Right lobe of liver (tissue), 6 donors: ENCODE results near the gene LDB2. TPM values are rescaled to one million over a fixed set of nuclear protein-coding genes. Genes with fewer than 3 reads are reported as not detected.

Experiments used
- ATAC-seq, 4 donors: fragments of 200-7000 bp; cut with Tn5 transposase; one replicate each; pipeline ENCODE4 v1.9.1; 2020; ENCODE audit warnings: mild to moderate bottlenecking in 4 of 4, moderate library complexity in 4 of 4
- DNase-seq, 3 donors: peaks; one replicate each; pipeline ENCODE4 v3.0.0-alpha.2; 2020
- H3K27ac ChIP-seq, 3 donors: fragments of 200-600 bp; one replicate each; pipeline ENCODE4 v1.8.0; 2022
- H3K27me3 ChIP-seq, 2 donors: fragments of 200-600 bp; one replicate each; pipeline ENCODE4 v1.8.0; 2022
- H3K36me3 ChIP-seq, 4 donors: fragments of 200-600 bp; sonication (generic) in 1 of 4; one replicate each; pipeline versions ENCODE4 v1.5.1 to v1.8.0; 2017 to 2022; ENCODE audit warnings: control low read depth in 1 of 4
- H3K4me1 ChIP-seq, 4 donors: fragments of 200-600 bp; sonication (generic) in 1 of 4; one replicate each; pipeline versions ENCODE4 v1.5.1 to v1.8.0; 2017 to 2022; ENCODE audit warnings: control low read depth in 1 of 4
- H3K4me3 ChIP-seq, 3 donors: fragments of 200-600 bp; one replicate each; pipeline ENCODE4 v1.8.0; 2022
- H3K9me3 ChIP-seq, 4 donors: fragments of 200-600 bp; sonication (generic) in 1 of 4; one replicate each; pipeline versions ENCODE4 v1.5.1 to v1.8.0; 2017 to 2022; ENCODE audit warnings: control low read depth in 1 of 4
- POLR2A ChIP-seq: fragments of 450-650 bp; IDR thresholded peaks from one replicate; pipeline ENCODE4 v1.6.1; 2017; ENCODE audit warnings: antibody characterized with exemption, mild to moderate bottlenecking
- WGBS: methylation state at CpG from one replicate; pipeline ENCODE4 v1.1.6; 2018; ENCODE audit warnings: low coverage, low lambda C conversion rate; ENCODE audit not compliant: insufficient coverage; ENCODE audit errors: missing lambda C conversion rate; 5-methylcytosine and 5-hydroxymethylcytosine counted together
- intact Hi-C, 2 donors: fragments of 100-400 bp; cut with DNase I; formaldehyde crosslinking; loops; one replicate each; pipeline versions ENCODE4 v1.11.2 to v1.14.1; 2022
- total RNA-seq, 6 experiments: library from RNA; depleted of rRNA in 2 of 6; stranded (reverse); fragments of >200 nt in 2 of 6; fragmentation: NEBNext Ultra II Directional in 3 of 6; extraction: Animal tissue kit (Norgen Biotek cat#: 25700) in 3 of 6; gene quantifications; one replicate each; pipeline versions ENCODE4 v1.1.0 to v1.2.4, GENCODE V29; 2016 to 2023
- TF ChIP-seq, protein P1 (sequence below), 4 donors: fragments of 200-600 bp in 3 of 4; fragments of 450-650 bp in 1 of 4; IDR thresholded peaks; one replicate each; pipeline versions ENCODE4 v1.5.1 to v1.8.0; 2016 to 2022; ENCODE audit warnings: antibody characterized with exemption in 4 of 4, mild to moderate bottlenecking in 2 of 4
- donor health status: DM: no; HTN: yes; CAD: no.
- donor health status: DM: no; HTN: no; CAD: no.
- donor health status: DM: no; HTN: no; CAD: no.
- donor health status: DM: no; HTN: yes; CAD: no.
- donor health status: DM: no; HTN: yes; CAD: no.

Gene LDB2
- total RNA-seq, 6 experiments from 2014 or later = 11.4 to 26.6 (median 17.3) TPM

DNA sequence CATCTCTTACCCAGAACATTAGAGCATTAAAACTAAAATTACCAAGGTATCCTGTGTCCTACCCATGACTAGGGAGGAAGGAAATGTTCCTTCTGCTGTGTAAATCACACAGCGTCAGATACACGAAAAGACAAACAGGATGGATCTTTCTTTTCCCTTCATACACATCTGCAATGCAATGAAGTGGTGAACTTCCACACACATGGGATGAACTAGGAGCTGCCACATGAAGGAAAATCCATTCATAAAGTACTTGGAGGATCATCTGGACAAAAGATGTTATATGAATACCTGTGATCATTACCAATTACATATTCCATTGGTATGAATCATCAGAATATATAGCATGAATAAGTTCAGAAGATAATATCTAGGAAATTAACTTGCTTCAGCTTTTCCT lies 46.2 kb downstream of the LDB2 start:
- intact Hi-C loops = no loop called here
- DNase-seq (no peak), ATAC-seq (peak in 2 of 4 donors; percentile 24 to 26)
- WGBS = 52% methylated on average over 2 of the region's 2 CpGs
- Histone ChIP-seq H3K9me3 (no peaks in the 10 kb centered on the region), H3K27me3 (no peaks in the 10 kb centered on the region), H3K4me3 (no peak overlapping the region), H3K36me3 (no peaks in the 10 kb centered on the region), H3K27ac (no peak overlapping the region), H3K4me1 (no peaks in the 10 kb centered on the region)
- TF ChIP-seq, protein P1, sequence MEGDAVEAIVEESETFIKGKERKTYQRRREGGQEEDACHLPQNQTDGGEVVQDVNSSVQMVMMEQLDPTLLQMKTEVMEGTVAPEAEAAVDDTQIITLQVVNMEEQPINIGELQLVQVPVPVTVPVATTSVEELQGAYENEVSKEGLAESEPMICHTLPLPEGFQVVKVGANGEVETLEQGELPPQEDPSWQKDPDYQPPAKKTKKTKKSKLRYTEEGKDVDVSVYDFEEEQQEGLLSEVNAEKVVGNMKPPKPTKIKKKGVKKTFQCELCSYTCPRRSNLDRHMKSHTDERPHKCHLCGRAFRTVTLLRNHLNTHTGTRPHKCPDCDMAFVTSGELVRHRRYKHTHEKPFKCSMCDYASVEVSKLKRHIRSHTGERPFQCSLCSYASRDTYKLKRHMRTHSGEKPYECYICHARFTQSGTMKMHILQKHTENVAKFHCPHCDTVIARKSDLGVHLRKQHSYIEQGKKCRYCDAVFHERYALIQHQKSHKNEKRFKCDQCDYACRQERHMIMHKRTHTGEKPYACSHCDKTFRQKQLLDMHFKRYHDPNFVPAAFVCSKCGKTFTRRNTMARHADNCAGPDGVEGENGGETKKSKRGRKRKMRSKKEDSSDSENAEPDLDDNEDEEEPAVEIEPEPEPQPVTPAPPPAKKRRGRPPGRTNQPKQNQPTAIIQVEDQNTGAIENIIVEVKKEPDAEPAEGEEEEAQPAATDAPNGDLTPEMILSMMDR (IDR thresholded peaks at IDR 0.05) = no peak
- no peak for TF ChIP-seq POLR2A

DNA sequence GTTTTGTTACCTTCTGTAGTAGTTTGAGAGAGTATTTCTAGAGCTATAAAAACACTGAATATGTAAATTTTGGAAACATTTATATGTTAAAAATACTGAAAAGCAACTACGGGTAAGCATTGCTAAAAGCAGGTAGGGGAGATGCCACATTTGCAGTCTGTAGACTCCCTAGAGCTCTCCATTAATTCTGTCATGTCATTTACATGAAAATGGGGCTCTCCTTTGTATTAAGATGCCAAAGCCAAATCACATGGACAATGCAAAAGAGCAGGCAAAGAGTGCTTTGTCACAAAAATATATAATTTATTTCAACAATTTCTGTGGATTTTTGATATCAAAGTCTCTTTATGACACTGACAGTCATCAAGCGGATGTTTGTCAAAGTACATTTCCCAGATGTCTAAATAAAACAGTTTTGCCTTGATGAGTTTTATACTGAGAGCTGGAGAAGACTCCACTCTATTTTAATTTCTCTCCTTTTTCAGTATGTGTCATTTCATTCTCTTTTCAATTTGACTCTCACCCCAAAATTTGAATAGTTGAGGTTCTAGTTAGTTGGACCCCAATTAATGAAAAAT lies 51.8 kb downstream of the LDB2 start:
- WGBS = 93% methylated on average over 2 of the region's 2 CpGs
- Histone ChIP-seq H3K27me3 (no peaks in the 10 kb centered on the region), H3K9me3 (no peaks in the 10 kb centered on the region), H3K4me3 (no peak overlapping the region), H3K36me3 (no peaks in the 10 kb centered on the region), H3K4me1 (peaks cover 0 to 3% (median 1%) of the 10 kb centered on the region in 4 donors), H3K27ac (no peak overlapping the region)
- DNase-seq (no peak), ATAC-seq (no peak)
- TF ChIP-seq, protein P1 (IDR thresholded peaks at IDR 0.05) = no peak
- TF ChIP-seq POLR2A = no peak
- intact Hi-C loops = no loop called here

DNA sequence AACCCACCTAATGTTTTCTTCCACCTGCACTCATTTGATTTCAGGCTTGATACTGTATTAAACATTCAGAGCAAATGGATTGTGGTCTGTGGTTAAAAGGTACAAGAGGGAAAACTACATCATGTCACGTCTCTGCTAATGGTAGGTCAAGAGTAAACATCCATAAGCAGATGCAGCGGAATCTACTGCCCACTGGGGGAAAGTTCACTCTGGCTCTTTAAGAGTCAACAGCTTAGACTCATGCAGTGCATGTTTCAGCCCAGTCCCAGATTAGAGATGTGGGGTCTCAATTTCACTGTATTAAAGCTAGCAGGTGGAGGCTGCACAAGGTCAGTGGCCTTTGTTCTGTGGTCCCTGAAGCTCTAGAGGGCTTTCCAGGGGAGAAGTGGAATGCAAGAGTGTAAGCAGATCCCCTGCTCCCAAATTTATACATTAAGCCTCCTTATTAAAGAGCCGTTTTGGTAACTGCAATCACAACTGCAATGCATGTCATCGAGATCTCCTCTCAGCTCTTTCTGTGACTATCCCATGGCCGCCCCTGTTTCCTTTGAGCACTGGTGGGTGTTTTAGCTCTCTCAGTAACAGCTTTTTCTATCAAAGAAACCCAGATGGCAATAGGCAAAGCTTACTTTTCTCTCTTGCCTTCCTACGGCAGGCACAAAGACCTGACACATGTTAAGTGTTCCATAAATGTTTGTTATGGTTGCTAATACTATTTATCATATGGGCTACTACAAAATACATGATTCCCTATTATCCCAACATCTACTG lies 53.4 kb downstream of the LDB2 start:
- Histone ChIP-seq H3K4me1 (peaks cover 0 to 3% (median 1%) of the 10 kb centered on the region in 4 donors), H3K4me3 (no peak overlapping the region), H3K36me3 (no peaks in the 10 kb centered on the region), H3K27ac (no peak overlapping the region), H3K9me3 (no peaks in the 10 kb centered on the region), H3K27me3 (no peaks in the 10 kb centered on the region)
- WGBS = 36% methylated on average over 6 of the region's 6 CpGs
- TF ChIP-seq, protein P1 (IDR thresholded peaks at IDR 0.05) = no peak
- no peak for TF ChIP-seq POLR2A
- DNase-seq (no peak), ATAC-seq (peak; percentile 53 to 89 (median 76))
- intact Hi-C loops = no loop called here

DNA sequence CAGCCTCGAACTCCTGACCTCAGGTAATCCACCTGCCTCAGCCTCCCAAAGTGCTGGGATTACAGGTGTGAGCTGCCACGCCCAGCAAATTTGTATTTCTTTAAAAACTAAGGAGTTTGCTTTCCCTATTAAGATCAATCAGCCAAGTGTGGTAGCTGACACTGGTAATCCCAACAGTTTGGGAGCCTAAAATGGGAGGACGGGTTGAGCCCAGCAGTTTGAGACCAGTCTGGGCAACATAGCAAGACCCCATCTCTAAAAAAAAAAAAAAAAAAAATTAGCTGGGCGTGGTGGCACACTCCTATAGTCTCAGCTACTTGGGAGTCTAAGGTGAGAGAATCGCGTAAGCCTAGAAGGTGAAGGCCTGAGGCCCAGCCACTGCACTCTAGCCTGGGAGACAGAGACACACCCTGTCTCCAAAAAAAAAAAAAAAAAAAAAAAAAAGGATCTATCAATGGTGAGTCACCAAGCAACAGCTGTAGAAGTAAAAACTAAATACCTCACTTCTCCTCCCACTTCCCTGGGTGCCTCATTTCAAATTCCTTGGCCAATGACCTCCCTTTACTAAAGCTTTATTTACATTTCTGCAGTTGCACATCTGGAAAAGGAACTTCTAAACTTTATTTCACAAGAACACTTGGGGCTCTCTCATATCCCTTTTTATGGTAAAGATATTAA lies 54.5 kb downstream of the LDB2 start:
- DNase-seq = no peak

More for the DNA sequence above, 54.5 kb downstream of the LDB2 start:
- Histone ChIP-seq H3K4me3 (no peak overlapping the region), H3K4me1 (peaks cover 0 to 12% (median 2%) of the 10 kb centered on the region in 4 donors), H3K27me3 (no peaks in the 10 kb centered on the region), H3K27ac (no peak overlapping the region), H3K36me3 (no peaks in the 10 kb centered on the region), H3K9me3 (no peaks in the 10 kb centered on the region)
- WGBS = 88% methylated on average over 5 of the region's 6 CpGs
- peak in 2 of 4 donors; percentile 47 to 61 for ATAC-seq
- intact Hi-C loops = no loop called here
- TF ChIP-seq, protein P1 (IDR thresholded peaks at IDR 0.05) = no peak
- TF ChIP-seq POLR2A = no peak
